GM12878 (cell line): ENCODE data around the gene IFNA1. TPM values are rescaled to one million over a fixed set of nuclear protein-coding genes. Genes with fewer than 3 reads are reported as not detected.

Source experiments
- ATAC-seq: fragments of 200-7000 bp; cut with Tn5 transposase; 3 replicates; pipeline ENCODE4 v1.9.1; 2020; ENCODE audit warnings: mild to moderate bottlenecking, moderate library complexity
- BruUV-seq: library from RNA; stranded (reverse); fragments of 400-500 nt; replicated peaks from 2 replicates; lab custom pipeline; 2021; lab: Mats Ljungman, UMichigan
- CTCF ChIA-PET: fragments of 300-600 bp; sonication (Branson Sonifier 250); formaldehyde crosslinking; extraction: SDS; loops from one replicate; lab custom pipeline; 2021; ENCODE audit warnings: inconsistent platforms; lab: Yijun Ruan, JAX
- POLR2A ChIA-PET: fragments of 350-600 bp; formaldehyde crosslinking; extraction: SDS; loops from one replicate; lab custom pipeline; 2021; ENCODE audit warnings: inconsistent platforms; lab: Charles Lee
- RAD21 ChIA-PET: fragments of 300-600 bp; sonication (Branson Sonifier 250); formaldehyde crosslinking; loops from one replicate; lab custom pipeline; 2023; ENCODE audit warnings: antibody characterized with exemption; ENCODE audit not compliant: unreplicated experiment; lab: Charles Lee
- SMC1A ChIA-PET: fragments of 300-600 bp; sonication (Branson Sonifier 250); formaldehyde crosslinking; loops from one replicate; lab custom pipeline; 2023; ENCODE audit not compliant: unreplicated experiment, uncharacterized antibody; lab: Charles Lee
- DNase-seq: peaks from one replicate; pipeline ENCODE4 v3.0.0-alpha.2; 2011; ENCODE audit warnings: low read depth, low spot score
- FAIRE-seq: peaks from 3 replicates; lab custom pipeline; 2011; peaks lifted over from hg19 to GRCh38; lab: Jason Lieb, UNC
- H2AFZ ChIP-seq: 2 replicates; pipeline ENCODE4 v1.6.0; 2011; ENCODE audit warnings: low read depth, low read length, control low read depth; ENCODE audit not compliant: control insufficient read depth
- H3K27ac ChIP-seq: 2 replicates; pipeline ENCODE4 v1.5.1; 2011; ENCODE audit warnings: control low read depth; ENCODE audit not compliant: control insufficient read depth, insufficient read depth
- H3K27me3 ChIP-seq, 2 experiments: replicated peaks in 1 of 2; 2 replicates each; pipeline versions ENCODE4 v1.6.0 to v1.6.1; 2011; ENCODE audit warnings: low read length in 1 of 2; ENCODE audit not compliant: control insufficient read depth in 2 of 2, insufficient read depth in 2 of 2
- H3K36me3 ChIP-seq, 2 experiments: 2 replicates each; pipeline ENCODE4 v1.5.1; 2011; ENCODE audit warnings: low read length in 1 of 2; ENCODE audit not compliant: control insufficient read depth in 2 of 2, insufficient read depth in 2 of 2
- H3K4me1 ChIP-seq: 2 replicates; pipeline ENCODE4 v1.6.1; 2011; ENCODE audit warnings: mild to moderate bottlenecking, low read length, moderate library complexity, mixed read lengths; ENCODE audit not compliant: control insufficient read depth, insufficient read depth
- H3K4me2 ChIP-seq: 2 replicates; pipeline ENCODE4 v1.6.0; 2011; ENCODE audit warnings: control low read depth; ENCODE audit not compliant: control insufficient read depth, insufficient read depth
- H3K4me3 ChIP-seq: fragments of 200-600 bp; sonication (generic); 2 replicates; pipeline ENCODE4 v1.5.1; 2016
- H3K79me2 ChIP-seq: 2 replicates; pipeline ENCODE4 v1.6.0; 2011; ENCODE audit warnings: low read length; ENCODE audit not compliant: control insufficient read depth, insufficient read depth
- H3K9ac ChIP-seq: 2 replicates; pipeline ENCODE4 v1.8.0; 2011; ENCODE audit warnings: low read length, control low read depth, mixed read lengths; ENCODE audit not compliant: control insufficient read depth, insufficient read depth
- H3K9me3 ChIP-seq: replicated peaks from 3 replicates; pipeline ENCODE4 v1.5.1; 2011; ENCODE audit warnings: mild to moderate bottlenecking, low read length; ENCODE audit not compliant: control insufficient read depth, insufficient read depth
- H4K20me1 ChIP-seq: 2 replicates; pipeline ENCODE4 v1.6.0; 2011; ENCODE audit not compliant: control insufficient read depth, insufficient read depth
- ASH2L ChIP-seq: fragments of 300-600, 200-600 bp; sonication (generic); IDR thresholded peaks from 2 replicates; pipeline ENCODE4 v1.6.1; 2017; ENCODE audit warnings: low read depth, mild to moderate bottlenecking, borderline replicate concordance
- BRCA1 ChIP-seq: IDR thresholded peaks from 2 replicates; pipeline ENCODE4 v1.6.1; 2011; ENCODE audit warnings: low read depth, low read length, improper control_type of control experiment
- CEBPB ChIP-seq, 2 experiments: fragments of 150-350 bp in 1 of 2; IDR thresholded peaks; 2 replicates each; pipeline ENCODE4 v1.6.1; 2012 to 2014; ENCODE audit warnings: low read depth in 2 of 2, low read length in 2 of 2, borderline replicate concordance in 1 of 2, inconsistent platforms in 1 of 2
- CUX1 ChIP-seq: IDR thresholded peaks from 2 replicates; pipeline ENCODE4 v1.6.1; 2012; ENCODE audit warnings: improper control_type of control experiment, low read depth, low read length; ENCODE audit not compliant: insufficient replicate concordance
- DPF2 ChIP-seq: fragments of 450-650 bp; IDR thresholded peaks from 2 replicates; pipeline ENCODE4 v1.6.1; 2017; ENCODE audit warnings: mild to moderate bottlenecking
- EZH2 ChIP-seq: IDR thresholded peaks from 2 replicates; pipeline ENCODE4 v1.6.1; 2012; ENCODE audit warnings: low read depth, mild to moderate bottlenecking, control low read depth, inconsistent platforms, low read length, borderline replicate concordance; ENCODE audit not compliant: control insufficient read depth
- HDGF ChIP-seq: fragments of 450-650 bp; IDR thresholded peaks from 2 replicates; pipeline ENCODE4 v1.6.1; 2016; ENCODE audit warnings: antibody characterized with exemption
- KLF5 ChIP-seq: fragments of 450-650 bp; IDR thresholded peaks from 2 replicates; pipeline ENCODE4 v1.6.1; 2014; ENCODE audit warnings: mild to moderate bottlenecking; ENCODE audit not compliant: partially characterized antibody
- LARP7 ChIP-seq: fragments of 450-650 bp; IDR thresholded peaks from 2 replicates; pipeline ENCODE4 v1.6.1; 2017; ENCODE audit warnings: mild to moderate bottlenecking
- PAX8 ChIP-seq: fragments of 450-650 bp; IDR thresholded peaks from 2 replicates; pipeline ENCODE4 v1.6.1; 2017; ENCODE audit warnings: mild to moderate bottlenecking, moderate library complexity
- POLR2AphosphoS5 ChIP-seq: IDR thresholded peaks from 2 replicates; pipeline ENCODE4 v1.6.1; 2011; ENCODE audit warnings: mild to moderate bottlenecking, low read length, inconsistent platforms
- TCF12 ChIP-seq: IDR thresholded peaks from 2 replicates; pipeline ENCODE4 v1.6.1; 2011; ENCODE audit warnings: low read depth, mild to moderate bottlenecking, low read length
- TCF3 ChIP-seq: IDR thresholded peaks from 2 replicates; pipeline ENCODE4 v1.6.1; 2012; ENCODE audit warnings: low read depth, mild to moderate bottlenecking, low read length, borderline replicate concordance; ENCODE audit not compliant: insufficient read depth
- TCF7 ChIP-seq: IDR thresholded peaks from 2 replicates; pipeline ENCODE4 v1.6.1; 2014; ENCODE audit warnings: antibody characterized with exemption, borderline replicate concordance
- WRNIP1 ChIP-seq: IDR thresholded peaks from 2 replicates; pipeline ENCODE4 v1.6.1; 2011; ENCODE audit warnings: low read depth, low read length, improper control_type of control experiment, borderline replicate concordance
- WGBS: methylation state at CpG from one replicate; pipeline ENCODE4 v1.1.6; 2016; ENCODE audit warnings: low lambda C conversion rate; ENCODE audit not compliant: insufficient replicate concordance, insufficient coverage; ENCODE audit errors: missing lambda C conversion rate; 5-methylcytosine and 5-hydroxymethylcytosine counted together
- in situ Hi-C: fragments of 300-500 bp; cut with MboI; formaldehyde crosslinking; loops from 9 replicates; pipeline ENCODE4 v1.14.3; 2018; ENCODE audit warnings: mixed read lengths
- intact Hi-C: fragments of 100-400 bp; cut with micrococcal nuclease; formaldehyde crosslinking; loops from one replicate; pipeline ENCODE4 v1.14.2; 2022; ENCODE audit not compliant: unreplicated experiment
- polyA plus RNA-seq, 11 experiments: library from polyadenylated mRNA; depleted of rRNA in 4 of 11; unstranded in 6 of 11; stranded (reverse) in 5 of 11; fragments of >200 nt; fragmentation: Nextera tagmentation in 4 of 11; fragmentation: Illumina TruSeq in 1 of 11; extraction: Ambion mirVana in 4 of 11; extraction: Trizol in 1 of 11; gene quantifications; 1 replicate in 1 of 11; 2 replicates in 10 of 11; pipeline versions ENCODE4 v1.2.1 to v1.2.3, GENCODE V29; 2011 to 2016; ENCODE audit warnings: inconsistent platforms in 2 of 11, missing spikeins in 2 of 11, low read depth in 1 of 11
- total RNA-seq, 4 experiments: library from RNA; depleted of rRNA in 3 of 4; stranded (reverse); fragments of >200 nt in 3 of 4; fragmentation: Illumina TruSeq in 1 of 4; extraction: Trizol in 1 of 4; gene quantifications; 2 replicates each; pipeline versions ENCODE4 v1.2.1 to v1.2.3, GENCODE V29; 2013 to 2021

IFNA1 gene
- total and polyA plus RNA-seq, 10 of the 15 experiments (the other 5 are each of a cell fraction or from before 2014, with no cell fraction given), result not detected

GRCh38 chr9:21477466-21477865 is 37.2 kb downstream of the IFNA1 start:
- no peak for FAIRE-seq

More at GRCh38 chr9:21477466-21477865, 37.2 kb downstream of the IFNA1 start:
- ChIA-PET RAD21 (interaction anchor here (1.7 kb wide), 1 partner anchor 151 kb away, joined by 3 read pairs; no protein-coding TSS in a partner anchor), SMC1A (no interaction called here), CTCF (interaction anchor here (1.3 kb wide), 1 partner anchor 10 kb away, joined by 5 read pairs; no protein-coding TSS in a partner anchor)
- in situ Hi-C loops, result no loop called here
- no peak for DNase-seq
- TF ChIP-seq TCF12 (no peak), LARP7 (no peak), CEBPB (IDR thresholded peaks at IDR 0.05; ENCODE audit: borderline replicate concordance in 1 of 2, low read depth in 2 of 2, low read length in 2 of 2) (no peak), CUX1 (no peak), POLR2AphosphoS5 (no peak), PAX8 (no peak), BRCA1 (no peak), ASH2L (no peak), TCF3 (no peak), EZH2 (no peak), KLF5 (no peak), TCF7 (no peak), HDGF (no peak), WRNIP1 (no peak), DPF2 (no peak)
- TF ChIP-seq, all 136 proteins: peak for 0
- peaks cover 3% of the 10 kb centered on the region; the same call in 1 of the 2 replicates for H3K4me1 ChIP-seq
- H3K4me3 ChIP-seq, result no peak overlapping the region
- no peaks in the 10 kb centered on the region; the same call in 2 of the 3 replicates for H3K9me3 ChIP-seq
- WGBS, result 25% methylated on average over 2 of the region's 2 CpGs
- no peak overlapping the region for H3K27ac ChIP-seq
- H3K27me3 ChIP-seq, result peaks cover 0 to 3% of the 10 kb centered on the region in 2 experiments; a peak in 1 of 4 replicates
- no peaks in the 10 kb centered on the region for H3K79me2 ChIP-seq
- intact Hi-C loops, result no loop called here
- H3K4me2 ChIP-seq, result no peak overlapping the region
- no peaks in the 10 kb centered on the region for H4K20me1 ChIP-seq
- H3K9ac ChIP-seq, result no peak overlapping the region
- no TSS peak for BruUV-seq
- H3K36me3 ChIP-seq, result no peaks in the 10 kb centered on the region
- ATAC-seq, result peak; percentile 22; the same call in 2 of the 3 replicates
- no peak overlapping the region for H2AFZ ChIP-seq
- POLR2A ChIA-PET, result no interaction called here
